HG02870 (cell line): ENCODE measurements around the gene NR2F6.
"Not testable (repeated sequence)": the region's sequence is repeated elsewhere in the genome, so short reads cannot be mapped to it uniquely, and the experiment has no call there.

ENCODE experiments used
- ATAC-seq: cut with Tn5 transposase; IDR thresholded peaks from one replicate; pipeline ENCODE4 v1.9.1; 2021; ENCODE audit warnings: mild to moderate bottlenecking, moderate library complexity; ENCODE audit not compliant: unreplicated experiment

The NR2F6 gene

DNA sequence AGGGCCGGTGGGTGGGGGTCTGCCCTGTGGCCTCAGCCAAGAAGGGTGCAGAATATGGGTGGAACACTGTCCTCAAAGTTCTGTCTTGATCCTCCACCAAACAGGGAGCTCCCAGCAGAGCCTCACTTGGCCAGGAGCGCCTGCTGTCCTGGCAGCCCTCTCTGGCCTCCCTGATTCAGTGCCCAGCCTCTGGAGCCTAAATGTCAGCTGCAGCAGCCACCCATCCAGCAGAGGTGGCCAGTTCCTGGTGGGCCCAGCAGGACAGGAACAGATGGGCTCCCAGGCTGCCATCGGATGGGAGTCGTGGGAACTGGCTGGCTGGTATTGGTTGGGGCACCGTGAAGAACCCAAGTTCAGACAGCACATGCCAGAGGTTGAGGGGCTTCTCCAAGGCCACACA is 32.4 kb downstream of the NR2F6 start:
- ATAC-seq = no peak

DNA sequence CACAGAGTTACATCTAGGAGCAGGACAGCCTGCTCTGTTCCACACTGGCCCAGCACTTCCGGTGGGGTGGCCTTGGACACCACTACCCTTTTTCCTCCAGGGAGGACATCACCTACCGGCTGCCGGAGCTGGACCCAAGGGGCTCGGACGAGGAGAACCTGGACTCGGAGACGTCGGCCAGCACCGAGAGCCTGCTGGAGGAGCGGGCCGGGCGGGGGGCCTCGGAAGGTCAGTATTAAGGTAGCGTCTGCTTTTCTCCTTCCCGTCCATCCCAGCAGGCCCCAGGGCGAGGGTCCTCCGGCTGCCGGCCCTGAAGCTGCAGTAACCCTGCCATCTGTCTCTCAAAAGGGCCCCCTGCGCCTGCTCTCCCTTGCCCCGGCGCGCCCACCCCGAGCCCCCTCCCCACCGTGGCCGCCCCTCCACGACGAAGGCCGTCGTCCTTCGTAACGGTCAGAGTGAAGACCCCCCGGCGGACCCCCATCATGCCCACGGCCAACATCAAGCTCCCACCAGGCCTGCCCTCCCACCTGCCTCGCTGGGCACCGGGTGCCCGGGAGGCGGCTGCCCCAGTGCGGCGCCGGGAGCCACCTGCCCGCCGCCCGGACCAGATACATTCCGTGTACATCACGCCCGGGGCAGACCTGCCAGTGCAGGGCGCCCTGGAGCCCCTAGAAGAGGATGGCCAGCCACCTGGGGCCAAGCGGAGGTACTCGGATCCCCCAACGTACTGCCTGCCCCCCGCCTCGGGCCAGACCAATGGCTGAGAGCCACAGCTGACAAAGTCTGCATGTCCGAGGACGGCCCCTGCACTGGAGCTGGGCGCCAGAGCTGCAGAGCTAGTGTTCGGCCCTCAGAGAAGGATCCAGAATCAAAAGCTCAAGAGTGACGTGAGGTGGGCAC is 33.9 kb downstream of the NR2F6 start:
- ATAC-seq = no peak

DNA sequence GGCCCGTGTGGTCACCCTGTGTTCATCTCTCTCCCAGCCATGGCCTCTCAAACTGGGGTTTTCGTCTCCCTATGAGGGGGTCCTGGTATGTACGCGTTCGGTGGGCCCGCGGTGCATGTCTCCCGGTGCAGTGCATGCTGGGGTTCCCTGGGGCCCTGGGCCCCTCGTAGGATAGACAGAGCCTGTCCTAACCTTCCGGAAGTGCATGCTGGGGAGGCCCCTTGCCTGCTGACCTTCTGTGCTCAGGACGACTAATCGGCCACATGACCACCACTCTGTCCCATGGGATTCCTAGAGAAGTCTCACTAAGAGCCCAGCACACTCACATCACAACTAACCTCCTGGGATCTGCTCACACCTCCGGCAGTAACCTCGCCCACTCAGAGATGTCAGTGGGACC is 35.4 kb downstream of the NR2F6 start:
- no peak for ATAC-seq

DNA sequence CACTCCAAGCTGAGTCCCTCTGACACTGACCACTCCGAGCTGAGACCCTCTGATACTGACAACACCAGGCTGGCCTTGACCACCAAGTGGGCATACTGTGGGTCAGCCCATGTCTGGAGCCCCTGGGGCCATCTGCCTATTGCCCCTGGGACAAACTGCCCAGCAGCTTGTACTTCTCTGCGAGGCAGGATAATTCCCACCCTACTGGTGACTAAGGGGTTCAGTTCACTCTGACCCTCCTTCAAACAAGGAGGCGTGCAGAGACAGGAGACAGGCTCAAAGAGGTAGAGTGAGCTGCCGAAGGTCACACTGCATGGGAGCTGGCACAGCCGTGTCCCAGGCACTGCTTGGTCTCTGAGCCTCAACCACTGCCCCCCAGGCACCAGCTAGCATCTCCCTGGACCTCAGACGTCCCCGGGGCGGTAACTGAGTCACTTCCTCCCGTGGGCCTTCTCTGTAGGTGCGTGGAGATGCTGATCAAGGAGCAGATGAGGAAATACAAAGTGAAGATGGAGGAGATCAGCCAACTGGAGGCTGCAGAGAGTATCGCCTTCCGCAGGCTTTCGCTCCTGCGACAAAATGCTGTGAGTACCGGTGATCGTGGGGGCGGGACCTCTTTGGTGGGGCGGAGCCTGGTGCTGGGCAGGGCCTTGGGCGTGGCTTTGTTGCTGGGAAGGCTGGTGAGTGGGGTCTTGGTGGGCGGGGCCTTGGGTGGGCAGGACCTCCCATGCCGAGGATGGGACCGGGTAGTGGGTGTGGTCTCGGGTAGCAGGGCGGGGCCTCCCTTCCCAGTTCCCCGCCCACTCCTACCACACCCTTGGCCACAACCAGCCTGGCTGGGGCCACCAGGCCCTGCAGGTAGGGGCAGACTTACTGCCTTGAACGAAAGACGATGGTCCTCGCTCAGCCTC is 36.3 kb downstream of the NR2F6 start:
- ATAC-seq = no peak

DNA sequence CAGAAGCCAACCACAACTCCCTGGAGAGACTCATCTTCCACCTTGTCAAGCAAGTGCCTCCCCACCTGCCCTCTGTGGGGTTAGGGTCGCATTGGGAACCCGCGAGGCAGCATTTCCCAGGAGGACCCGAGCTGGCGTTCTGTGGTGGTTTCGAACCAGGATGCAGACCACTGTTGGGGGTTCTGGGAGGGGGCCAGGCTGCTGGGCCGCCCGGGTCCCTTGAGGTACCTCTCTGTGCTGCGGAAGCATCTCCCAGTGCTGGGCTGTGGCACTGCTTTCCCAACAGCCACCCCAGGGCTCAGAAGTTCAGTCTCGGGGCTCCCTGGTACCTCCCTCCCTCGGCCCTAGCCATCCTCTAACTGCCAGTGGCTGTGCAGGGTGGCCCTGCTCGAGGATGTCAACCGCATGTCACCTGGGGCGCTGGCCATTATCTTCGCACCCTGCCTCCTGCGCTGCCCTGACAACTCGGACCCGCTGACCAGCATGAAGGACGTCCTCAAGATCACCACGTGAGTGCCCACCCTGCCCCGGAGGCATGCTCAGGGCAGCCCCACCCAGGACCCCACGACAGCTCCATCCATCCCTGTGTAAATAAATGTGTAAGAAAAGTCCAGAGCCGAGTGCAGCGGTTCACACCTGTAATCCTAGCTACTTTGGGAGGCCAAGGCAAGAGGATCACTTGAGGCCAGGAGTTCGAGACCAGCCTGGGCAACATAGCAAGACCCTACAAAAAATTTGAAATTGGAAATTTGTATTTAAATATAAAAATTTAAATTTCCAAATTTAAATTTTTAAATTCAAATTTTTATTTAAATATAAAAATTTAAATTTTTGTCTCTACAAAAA is 38.8 kb downstream of the NR2F6 start:
- ATAC-seq = no peak

DNA sequence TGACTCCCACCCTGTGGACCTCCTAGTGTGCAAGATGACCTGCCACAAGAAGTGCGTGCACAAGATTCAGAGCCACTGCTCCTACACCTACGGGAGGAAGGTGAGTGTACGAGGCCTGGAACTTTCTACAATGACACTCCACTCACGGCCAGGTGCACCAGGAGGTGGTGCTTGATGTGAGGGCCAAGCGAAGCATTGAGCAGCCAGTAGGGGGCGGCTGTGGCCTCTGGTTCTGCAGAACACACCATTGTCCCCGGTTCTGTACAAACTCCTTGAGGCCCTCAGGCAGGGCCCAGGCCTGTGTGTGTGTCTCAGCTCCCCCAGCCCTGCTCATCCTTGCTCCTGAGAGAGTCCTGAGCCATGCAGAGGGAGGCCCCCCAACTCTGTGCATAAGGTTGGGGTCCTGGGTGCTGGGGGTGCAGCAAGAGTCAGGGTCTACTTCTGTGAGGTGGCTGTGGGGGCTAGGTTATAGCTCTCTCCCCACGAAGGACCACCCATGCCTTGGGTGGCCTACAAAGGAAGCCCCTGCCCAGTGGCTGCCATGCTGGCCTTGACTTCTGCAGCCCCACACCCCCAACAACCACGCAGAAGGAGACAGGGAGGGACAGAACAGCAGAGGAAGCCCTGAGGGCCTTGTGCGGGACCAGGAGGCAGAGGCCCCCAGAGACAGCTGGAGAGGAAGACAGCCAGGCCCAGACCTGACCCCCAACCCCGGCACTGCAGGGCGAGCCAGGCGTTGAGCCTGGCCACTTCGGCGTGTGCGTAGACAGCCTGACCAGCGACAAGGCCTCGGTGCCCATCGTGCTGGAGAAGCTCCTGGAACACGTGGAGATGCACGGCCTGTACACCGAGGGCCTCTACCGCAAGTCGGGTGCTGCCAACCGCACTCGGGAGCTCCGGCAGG is 40.2 kb downstream of the NR2F6 start:
- no peak for ATAC-seq

DNA sequence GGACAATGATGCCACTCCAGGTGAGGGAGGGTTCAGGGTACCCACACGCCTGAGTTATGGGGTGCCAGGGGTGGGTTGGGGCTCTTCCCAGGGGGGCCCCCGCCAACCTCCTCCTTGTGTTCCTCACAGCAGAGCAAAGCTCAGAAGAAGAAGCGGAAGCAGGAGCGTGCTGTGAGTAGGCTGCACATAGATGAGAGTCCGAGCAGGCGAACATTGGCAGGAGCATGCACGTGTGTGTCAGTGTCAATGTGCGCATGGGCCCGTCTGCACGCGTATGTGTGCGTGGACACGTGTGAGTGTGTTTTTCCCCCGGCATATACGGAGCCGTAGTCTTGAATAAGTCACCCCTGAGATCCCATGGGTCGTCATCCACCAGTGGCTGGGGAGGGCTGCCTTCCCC is 43.0 kb downstream of the NR2F6 start:
- ATAC-seq = no peak

DNA sequence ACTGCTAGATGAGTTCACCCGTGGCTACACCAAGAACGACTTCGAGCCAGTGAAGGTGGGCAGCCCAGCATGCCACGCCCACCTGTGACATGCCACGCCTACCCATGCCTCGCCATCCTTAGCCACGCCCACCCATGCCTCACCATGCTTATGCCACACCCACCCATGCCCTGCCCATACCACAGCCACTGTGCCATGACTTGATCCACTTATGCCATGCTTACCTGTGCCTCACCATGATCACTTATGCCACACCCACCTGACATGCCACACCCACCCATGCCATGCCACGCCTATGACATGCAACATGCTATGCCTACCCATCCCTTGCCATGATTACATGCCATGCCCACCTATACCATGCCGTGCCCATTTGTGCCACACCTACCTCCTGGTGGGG is 43.5 kb downstream of the NR2F6 start:
- ATAC-seq = no peak

DNA sequence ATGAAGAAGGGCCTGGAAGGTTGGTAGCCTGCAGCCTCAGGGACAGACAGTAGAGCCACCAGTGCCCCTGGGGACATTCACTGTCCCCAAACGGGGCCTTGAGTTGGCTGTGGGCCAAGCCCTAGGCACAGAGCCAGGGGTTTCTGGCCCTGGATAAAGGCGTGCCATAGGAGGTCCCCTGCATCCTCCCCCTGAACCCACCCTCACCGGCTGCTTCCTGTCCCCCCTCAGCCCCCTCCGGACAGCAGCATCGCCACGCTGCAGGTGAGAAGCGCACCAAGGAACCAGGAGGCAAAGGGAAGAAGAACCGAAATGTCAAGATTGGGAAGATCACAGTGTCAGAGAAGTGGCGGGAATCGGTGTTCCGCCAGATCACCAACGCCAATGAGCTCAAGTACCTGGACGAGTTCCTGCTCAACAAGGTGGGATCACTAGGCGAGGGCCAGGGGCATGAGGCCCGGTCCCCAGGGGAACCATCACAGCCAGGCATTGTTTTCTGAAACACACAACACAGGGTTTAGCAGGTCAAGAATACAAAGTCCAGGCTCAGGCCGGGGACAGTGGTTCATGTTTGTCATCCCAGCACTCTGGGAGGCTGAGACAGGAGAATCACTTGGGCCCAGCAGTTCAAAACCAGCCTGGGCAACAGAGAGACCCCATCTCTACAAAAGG is 45.2 kb downstream of the NR2F6 start:
- no peak for ATAC-seq

DNA sequence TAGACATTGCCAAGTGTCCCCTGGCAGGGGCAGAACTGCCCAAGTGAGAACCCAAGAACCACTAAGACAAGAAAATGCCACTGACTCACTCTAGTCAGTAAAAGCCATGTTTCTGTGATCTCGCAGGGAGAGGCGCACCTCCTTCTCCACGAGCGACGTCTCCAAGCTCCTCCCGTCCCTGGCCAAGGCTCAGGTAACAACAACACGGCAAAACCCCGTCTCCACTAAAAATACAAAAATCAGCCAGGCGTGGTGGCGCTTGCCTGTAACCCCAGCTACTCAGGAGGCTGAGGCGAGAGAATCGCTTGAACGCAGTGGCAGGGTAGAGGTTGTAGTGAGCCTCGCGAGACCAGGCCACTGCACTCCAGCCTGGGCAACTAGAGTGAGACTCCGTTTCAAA is 48.1 kb downstream of the NR2F6 start:
- no peak for ATAC-seq

DNA sequence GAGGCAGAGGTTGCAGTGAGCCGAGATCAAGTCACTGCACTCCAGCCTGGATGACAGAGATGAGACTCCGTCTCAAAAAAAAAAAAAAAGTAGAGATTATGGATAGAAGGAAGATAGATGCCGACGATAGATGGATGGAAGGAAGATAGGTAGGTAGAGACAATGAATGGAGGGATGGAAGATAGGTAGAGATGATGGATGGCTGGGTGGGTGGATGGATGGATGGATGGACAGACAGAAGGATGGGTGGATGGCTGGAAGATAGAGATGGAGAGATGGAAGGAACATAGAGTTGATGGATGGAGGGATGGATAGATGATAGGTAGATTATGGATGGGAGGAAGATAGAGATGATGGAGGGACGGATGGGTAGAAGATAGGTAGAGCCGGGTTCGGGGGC is 49.1 kb downstream of the NR2F6 start:
- no peak for ATAC-seq

DNA sequence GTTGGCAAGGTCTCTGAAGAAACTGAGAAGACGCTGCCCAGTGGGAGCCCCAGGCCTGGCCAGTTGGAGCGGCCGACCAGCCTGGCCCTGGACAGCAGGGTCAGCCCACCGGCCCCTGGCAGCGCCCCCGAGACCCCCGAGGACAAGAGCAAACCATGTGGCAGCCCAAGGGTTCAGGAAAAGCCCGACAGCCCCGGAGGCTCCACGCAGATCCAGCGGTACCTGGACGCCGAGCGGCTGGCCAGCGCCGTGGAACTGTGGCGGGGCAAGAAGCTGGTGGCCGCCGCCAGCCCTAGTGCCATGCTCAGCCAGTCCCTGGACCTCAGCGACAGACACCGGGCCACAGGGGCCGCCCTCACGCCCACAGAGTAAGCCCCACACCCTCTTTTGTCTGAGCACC is 50.6 kb downstream of the NR2F6 start:
- ATAC-seq = no peak

DNA sequence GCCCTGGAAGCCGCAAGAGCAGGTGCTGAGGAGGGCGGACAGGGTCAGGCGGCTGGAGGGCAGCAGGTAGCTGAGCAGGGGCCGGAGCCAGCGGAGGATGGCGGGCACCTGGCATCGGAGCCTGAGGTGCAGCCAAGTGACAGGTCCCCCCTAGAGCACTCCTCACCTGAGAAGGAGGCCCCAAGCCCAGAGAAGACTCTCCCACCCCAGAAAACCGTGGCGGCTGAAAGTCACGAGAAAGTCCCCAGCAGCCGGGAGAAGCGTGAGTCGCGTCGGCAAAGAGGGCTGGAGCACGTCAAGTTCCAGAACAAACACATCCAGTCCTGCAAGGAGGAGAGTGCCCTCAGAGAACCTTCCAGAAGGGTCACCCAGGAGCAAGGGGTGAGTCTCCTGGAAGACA is 51.1 kb downstream of the NR2F6 start:
- no peak for ATAC-seq

DNA sequence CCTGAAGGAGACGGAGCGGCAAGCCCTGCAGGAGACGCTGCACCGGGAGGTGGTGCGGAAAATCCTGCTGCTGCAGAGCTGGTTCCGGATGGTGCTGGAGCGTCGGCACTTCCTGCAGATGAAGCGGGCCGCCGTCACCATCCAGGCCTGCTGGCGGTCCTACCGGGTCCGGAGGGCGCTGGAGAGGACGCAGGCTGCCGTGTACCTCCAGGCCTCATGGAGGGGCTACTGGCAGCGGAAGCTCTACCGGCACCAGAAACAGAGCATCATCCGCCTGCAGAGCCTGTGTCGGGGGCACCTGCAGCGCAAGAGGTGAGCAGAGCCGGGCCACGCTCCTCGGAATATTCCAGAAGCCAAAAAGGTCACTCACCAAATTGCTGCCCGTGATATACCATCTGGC is 53.0 kb downstream of the NR2F6 start:
- no peak for ATAC-seq

DNA sequence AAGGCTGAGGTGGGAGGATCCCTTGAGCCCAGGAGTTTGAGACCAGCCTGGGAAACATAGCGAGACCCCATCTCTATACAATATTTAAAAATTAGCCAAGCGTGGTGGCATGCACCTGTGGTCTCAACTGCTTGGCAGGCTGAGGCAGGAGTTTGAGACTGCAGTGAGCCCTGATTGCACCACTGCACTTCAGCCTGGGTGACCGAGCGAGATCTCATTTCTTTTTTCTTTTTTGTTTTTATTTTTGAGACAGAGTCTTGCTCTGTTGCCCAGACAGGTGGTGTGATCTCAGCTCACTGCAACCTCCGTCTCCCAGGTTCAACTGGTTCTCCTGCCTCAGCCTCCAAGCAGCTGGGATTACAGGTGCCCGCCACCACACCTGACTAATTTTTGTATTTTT is 54.0 kb downstream of the NR2F6 start:
- not testable (repeated sequence) for ATAC-seq

DNA sequence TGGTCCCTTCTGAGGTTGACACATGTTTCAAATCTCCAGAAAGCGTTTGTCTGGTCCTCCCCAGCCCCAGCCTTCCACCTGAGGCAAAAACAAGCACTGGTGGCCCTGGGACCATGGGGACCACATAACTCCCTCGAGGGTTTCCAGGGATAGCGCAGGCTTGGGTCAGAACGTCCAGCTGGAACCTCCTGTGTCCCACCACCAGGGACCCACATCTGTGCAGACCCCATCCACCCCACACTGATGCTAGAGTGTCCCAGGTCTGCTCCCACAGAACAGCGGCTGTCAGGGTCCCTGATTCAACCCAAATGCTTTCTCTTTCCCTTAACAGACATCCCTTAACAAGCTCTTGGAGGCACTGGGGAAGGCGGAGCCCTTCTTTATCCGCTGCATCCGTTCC is 60.1 kb downstream of the NR2F6 start:
- ATAC-seq = no peak

DNA sequence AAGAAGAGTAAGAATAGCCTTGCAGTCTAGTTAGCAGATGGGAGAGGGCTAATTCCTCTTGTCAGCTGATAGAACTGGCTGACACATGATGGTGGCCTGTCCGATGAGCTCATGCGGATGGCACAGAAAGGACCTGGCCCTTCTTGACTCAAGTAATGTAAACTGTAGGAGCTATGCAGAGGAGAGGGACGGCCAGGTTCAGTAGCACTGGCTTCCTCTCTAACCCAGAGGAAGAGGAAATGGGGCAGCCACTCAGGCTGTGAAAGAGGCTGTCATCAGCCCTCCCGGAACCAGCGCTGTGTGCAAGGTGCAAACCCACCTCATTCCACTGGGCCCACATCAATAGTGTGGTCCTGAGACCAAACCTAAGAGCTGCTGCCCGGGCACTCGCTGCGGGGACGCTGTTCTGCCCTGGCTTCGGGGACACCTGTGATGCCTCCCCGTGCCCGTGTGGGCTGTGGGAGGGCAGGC is 61.3 kb downstream of the NR2F6 start:
- ATAC-seq = no peak

DNA sequence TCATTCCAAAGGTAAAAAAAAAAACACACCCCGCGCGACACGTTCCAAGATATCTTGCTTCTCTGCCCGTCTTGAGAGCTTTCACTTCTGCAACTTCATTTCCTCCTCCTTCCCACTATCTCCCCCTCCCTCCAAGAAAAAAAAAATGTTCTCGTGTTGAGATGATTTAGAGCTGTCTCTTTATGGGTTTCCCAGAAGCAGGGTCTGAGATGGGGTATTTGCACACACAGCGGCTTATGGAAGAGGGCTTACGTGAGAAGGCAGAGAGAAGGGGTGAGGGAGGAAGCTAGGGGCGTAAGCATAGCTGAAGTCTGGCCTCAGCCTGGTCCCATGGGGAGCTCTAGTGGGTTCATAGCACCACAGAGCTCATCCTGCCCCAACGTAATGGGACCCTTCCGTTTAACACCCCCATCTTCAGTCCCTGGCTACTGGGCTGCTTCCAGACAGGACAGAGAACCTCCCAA is 61.8 kb downstream of the NR2F6 start:
- no peak for ATAC-seq

DNA sequence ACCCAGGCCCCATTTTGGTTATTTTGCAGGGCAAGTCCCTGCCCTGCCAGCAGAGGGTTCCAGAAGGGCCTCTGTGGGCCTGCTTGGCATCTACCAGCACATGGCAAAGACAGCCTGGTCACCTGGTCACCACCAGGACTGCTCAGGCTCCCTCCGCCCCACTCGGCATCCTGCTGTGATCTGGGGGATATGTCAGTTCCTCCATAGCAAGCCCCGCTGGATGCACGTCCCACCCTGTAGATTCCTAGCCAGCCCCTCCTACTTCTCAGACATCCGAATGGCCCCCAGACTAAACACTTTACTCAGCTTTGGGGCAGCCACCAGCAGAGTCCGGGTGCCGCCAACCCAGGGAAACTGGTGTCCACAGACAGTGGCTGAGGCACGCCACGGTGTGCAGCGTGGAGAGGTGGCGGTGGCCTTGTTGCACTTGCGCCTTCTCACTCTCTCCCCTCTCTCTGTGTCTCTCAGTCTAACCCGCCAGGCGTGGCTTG is 62.4 kb downstream of the NR2F6 start:
- no peak for ATAC-seq
